ENCODE measurements around the gene MACROH2A2.
A peak's percentile ranks its signal among the peaks of the same experiment; 100 is the strongest.
"Not testable (repeated sequence)": the region's sequence is repeated elsewhere in the genome, so short reads cannot be mapped to it uniquely, and the experiment has no call there.

Gene MACROH2A2

GRCh38 chr10:70068925-70069324 is 16.3 kb downstream of the MACROH2A2 start:
- DNase-seq = no peak

DNA sequence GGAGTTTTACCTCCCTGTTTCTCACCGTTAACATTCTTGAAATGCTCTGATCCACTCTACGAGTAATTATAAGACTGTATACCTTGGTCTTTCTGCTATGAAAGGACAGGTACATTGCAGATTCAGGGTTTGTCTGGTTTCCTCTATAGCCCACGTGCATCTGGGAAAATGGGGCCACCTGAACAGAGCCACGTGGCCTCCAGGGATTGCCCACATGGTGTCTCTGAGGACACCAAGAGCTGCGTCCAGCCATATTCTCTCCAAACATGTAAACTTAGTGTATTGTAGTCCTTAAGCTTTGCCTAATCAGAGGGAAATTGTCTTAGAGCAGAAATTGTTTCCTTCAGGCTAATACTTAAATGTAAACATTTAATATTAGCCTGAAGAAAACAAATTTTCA is 16.7 kb downstream of the MACROH2A2 start:
- no peak for DNase-seq

GRCh38 chr10:70070834-70071233 is 18.2 kb downstream of the MACROH2A2 start:
- DNase-seq = no peak

DNA sequence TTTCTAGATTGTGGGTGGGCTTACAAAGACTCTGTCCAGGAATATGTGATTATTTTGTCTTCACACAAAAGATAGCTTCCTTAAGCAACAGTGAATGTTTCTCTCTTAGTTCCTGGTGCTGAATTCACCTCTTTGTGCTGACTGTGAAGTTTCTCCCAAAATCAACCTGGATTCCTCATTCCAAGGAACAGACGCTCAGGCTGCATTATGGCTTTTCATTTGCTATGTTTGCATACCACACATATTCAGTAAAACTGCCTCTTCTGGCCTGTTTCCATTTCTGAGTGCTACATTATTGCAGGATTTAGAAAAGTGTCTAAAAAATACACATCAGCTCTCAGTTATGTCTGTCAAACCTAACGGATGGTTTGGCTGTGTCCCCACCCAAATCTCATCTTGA is 21.5 kb downstream of the MACROH2A2 start:
- no peak for DNase-seq

- DNase-seq = no peak
These were observed 22.3 kb downstream of the MACROH2A2 start for GRCh38 chr10:70074971-70075370.

- DNase-seq = no peak
These were observed 25.7 kb downstream of the MACROH2A2 start for GRCh38 chr10:70078329-70078728.

GRCh38 chr10:70078937-70079336 is 26.3 kb downstream of the MACROH2A2 start:
- DNase-seq = no peak

- not testable (repeated sequence) for DNase-seq
These were observed 28.1 kb downstream of the MACROH2A2 start for GRCh38 chr10:70080789-70081188.

DNA sequence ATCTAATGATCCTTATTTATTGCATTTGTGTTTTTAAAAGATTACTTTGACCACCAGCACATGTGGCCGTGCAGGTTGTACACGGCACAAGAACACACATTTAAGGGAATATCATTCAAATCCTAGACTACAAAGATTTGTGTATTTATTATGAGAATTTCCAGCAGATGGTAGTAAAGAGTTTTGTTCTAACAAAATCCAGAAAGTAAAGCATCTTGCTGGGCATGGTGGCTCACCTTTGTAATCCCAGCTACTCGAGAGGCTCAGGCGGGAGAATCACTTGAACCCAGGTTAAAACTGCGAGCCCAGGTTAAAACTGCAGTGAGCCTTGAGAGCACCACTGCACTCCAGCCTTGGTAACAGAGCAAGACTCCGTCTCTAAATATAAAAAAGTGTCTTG is 31.5 kb downstream of the MACROH2A2 start:
- DNase-seq = peak; percentile 8

DNA sequence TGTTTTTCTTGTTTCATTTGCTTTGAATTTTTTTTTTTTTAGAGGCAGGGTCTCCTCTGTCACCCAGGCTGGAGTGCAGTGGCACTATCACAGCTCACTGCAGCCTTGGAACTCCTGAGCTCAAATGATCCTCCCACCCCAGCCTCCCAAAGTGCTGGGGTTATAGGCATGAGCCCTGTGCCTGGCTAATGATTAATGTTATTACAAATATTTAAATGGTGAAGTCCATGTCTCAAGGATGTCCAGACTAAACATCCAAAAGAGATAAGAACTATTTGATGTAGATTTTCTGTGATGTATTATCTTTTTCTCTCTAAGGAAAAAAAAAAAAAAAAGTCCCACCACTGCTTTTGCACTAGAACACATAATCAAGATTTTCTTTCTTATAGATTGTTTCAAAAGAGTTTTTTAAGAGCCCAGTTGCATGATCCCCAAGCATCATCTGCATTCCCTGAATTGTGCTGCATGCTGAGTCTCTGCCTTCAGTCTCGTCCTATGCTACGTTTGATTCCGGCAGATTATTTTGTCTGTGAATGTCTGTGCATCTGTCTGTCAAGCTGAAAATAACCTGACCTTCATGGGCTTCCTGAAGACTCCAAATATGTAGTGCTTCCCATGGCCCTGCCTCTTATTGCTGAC is 33.4 kb downstream of the MACROH2A2 start:
- no peak for DNase-seq

DNA sequence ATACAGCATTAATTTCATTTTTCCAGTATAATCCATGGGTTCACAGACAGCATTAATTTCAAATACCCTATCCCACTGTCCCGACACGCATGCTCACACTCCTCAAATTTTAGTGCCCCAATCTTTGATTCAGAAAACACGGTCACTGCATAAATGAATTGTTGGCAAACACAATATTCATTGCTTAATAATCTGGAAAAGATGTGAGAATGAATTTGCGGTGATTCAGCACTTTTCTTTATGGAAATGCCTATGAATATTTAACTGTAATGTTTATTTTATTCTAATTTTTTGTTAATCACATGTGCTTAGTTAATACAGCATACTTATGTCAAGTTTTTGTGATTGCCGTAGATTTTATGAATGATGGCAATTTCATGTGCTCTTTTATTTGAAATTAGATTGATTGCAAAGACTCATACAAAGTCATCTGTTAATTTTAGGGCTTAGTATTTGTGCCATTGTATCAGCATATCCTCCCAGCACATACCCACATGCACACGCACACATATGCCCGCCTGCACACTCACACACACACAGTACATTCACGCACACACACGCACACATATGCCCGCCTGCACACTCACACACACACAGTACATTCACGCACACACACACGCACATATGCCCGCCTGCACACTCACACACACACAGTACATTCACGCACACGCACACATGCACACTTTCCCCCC is 35.1 kb downstream of the MACROH2A2 start:
- no peak for DNase-seq

GRCh38 chr10:70088308-70088698 is 35.7 kb downstream of the MACROH2A2 start:
- no peak for DNase-seq

DNA sequence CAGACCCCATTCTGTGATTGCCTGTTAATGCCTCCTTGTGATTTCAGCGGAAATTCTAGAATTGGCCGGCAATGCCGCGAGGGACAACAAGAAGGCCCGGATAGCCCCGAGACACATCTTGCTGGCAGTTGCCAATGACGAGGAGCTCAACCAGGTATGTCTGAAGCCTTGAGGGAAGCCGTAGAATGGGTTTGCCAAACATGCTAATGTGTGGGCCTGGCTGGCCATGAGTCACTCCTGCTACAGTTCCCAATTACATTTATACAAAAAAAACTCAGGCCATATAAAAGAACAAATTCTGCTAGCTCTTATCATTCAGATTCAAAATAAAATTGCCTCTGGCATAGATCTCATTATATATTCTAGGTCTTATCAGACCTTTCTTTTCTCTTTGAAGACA is 37.4 kb downstream of the MACROH2A2 start:
- no peak for DNase-seq

DNA sequence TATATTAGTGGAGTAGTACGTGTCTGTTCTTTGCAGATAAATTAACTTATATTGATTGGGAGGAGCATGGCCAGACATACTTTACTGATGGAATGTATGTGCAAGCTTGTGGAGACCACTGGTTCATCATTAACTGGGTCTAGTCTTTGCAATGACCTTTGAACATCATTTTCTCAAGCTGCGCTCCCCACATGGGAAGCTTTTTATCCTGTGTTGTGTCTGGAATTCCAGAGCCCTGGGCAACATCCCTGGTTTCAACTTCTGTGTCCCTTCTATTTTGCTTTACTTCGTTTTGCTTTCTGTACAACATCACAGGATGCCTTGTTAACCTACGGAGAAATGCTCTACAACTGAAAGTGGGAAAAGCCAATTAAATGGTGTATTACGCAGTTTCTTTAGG is 38.3 kb downstream of the MACROH2A2 start:
- no peak for DNase-seq

DNA sequence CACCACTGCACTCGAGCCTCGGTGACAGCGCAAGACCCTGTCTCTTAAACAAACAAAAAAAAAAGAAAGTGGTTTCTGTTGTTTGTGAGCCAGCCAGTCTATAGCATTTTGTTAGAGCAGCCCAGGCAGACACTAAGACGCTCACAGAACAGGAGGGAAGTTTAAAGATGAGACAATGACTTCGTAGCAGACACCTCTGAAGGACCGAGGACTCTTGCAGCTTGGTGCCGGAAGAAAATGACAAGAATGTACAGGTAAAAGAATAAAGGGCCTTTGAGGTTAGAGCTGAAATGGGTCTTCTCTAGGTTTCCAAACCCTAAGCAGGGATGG is 39.7 kb downstream of the MACROH2A2 start:
- no peak for DNase-seq

DNA sequence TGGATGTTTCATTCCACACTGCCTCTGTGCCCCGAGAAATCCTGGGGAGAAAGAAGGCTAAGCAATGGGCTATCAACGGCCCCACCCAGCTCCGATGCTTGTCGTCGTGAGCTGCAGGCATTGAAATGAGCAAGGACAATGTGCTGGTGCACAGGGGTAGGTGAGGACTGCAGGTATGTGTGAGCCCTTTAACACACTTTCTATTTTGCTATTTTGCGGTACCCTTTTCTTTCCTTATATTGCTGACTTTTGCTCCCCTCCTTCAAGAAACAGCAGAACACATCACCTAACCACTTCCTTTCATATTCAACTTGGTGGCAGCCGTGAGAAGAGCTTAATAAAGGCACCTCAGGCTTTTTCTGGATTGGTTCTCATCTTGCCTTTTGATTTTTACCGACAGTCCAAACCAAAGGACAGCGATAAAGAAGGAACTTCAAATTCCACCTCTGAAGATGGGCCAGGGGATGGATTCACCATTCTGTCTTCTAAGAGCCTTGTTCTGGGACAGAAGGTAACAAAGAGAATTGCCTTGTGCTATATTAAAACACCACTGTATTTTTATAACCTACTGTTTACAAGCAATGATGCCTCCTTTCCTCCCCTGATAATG is 40.8 kb downstream of the MACROH2A2 start:
- DNase-seq = no peak

DNA sequence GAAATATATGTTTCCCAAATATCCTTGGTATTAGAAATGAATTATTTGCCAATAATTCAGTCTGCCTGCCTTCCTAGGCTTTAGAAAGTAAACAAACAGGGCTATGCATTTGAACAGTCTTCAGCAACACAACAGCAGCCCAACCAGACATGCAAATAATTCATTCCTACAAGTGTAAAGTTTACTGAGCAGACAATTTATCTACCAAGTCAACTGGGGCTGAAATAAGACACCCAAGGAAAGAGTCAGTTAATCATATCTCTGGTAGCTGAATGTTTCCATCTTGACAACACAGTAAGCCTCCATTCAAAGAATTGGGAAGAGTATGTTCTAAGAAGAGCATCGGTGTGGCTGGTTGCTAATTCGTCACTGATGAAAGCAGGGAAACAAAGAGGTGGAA is 41.6 kb downstream of the MACROH2A2 start:
- no peak for DNase-seq

DNA sequence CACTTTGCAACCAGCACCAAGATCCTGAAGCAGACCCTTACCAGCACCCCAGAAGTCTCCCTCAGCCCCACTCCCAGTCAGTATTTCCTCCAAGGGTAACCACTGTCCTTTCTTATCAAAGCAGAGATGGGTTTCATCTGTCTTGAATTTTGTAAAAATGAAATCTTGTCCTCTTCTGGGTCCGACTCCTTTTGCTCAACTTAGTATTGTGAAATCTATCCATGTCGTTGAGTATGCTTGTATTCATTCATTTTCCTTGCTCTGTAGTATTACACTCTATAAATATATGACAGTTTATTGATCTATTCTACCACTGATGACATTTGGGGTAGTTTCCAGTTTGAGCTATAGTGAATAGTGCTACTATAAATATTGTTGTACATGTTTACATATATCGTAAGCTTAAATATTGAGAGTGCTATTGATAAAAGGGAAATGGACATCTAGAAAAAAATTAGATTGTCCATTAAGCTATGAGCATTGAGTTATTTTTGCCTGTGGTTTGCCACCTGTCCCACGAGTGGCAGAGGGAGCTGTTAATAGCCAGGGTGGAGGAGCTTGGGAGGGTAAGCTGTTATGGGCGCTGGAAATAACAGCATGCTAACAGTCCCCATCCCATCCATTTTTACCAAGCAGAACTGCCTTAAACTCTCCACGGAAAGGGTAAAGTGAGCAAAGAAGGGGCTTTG is 43.5 kb downstream of the MACROH2A2 start:
- no peak for DNase-seq

DNA sequence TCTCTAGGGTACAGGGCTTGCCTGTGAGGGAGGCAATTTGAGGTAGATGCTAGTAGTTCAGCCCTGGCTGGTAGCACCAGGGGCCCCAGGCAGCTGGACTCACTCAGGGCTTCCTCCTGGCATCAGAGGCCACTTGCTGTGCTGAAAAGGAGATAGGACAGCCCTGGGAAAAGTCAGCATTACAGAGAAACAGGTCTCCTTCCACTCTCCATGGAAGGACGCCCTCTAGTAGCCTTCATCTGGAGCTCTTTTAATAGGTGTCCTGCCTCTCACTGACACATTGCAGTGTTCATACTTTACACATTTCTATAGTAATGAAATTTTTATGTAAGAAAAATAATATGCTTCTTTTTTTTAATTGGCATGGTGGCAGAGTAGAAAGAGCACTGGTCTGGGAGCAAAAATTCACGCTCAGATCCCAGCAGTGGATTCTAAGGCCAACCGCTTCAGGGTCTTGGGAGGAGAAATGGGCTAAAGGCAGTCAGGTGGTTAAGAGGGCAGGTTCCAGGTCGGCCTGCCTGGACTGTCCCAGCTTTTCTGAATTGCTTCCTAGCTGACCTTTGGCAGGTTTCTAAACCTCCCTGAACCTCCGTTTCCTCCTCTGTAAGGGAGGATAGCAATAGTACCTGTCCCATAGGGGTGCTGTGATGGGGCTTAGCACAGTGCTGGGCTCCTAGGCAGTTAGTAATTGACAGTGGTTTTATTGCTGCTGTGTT is 44.2 kb downstream of the MACROH2A2 start:
- DNase-seq = no peak

- no peak for DNase-seq
These were observed 44.8 kb downstream of the MACROH2A2 start for GRCh38 chr10:70097459-70097858.

- DNase-seq = no peak
These were observed 45.6 kb downstream of the MACROH2A2 start for GRCh38 chr10:70098271-70098670.

GRCh38 chr10:70101068-70101562 is 48.5 kb downstream of the MACROH2A2 start:
- not testable (repeated sequence) for DNase-seq

GRCh38 chr10:70101668-70102067 is 49.0 kb downstream of the MACROH2A2 start:
- DNase-seq = no peak

Measured in RPMI8226 (cell line).